Parathyroid adenoma (tissue), 2 donors: ENCODE measurements around the gene PLSCR4.

Source experiments
- H2AFZ ChIP-seq: fragments of 300-600 bp; sonication (generic); one replicate; pipeline ENCODE4 v1.7.0; 2017; ENCODE audit warnings: antibody characterized with exemption, mild to moderate bottlenecking
- H3K27ac ChIP-seq: fragments of 300-600 bp; sonication (generic); one replicate; pipeline ENCODE4 v1.7.0; 2017
- H3K27me3 ChIP-seq: fragments of 300-600 bp; sonication (generic); one replicate; pipeline ENCODE4 v1.7.0; 2017; ENCODE audit warnings: low read length; ENCODE audit not compliant: control insufficient read depth, insufficient read depth
- H3K36me3 ChIP-seq: fragments of 300-600 bp; sonication (generic); one replicate; pipeline ENCODE4 v1.7.0; 2017; ENCODE audit warnings: low read length; ENCODE audit not compliant: control insufficient read depth, insufficient read depth
- H3K4me1 ChIP-seq: fragments of 300-600 bp; sonication (generic); one replicate; pipeline ENCODE4 v1.7.0; 2017; ENCODE audit warnings: control low read depth
- H3K4me2 ChIP-seq: fragments of 300-600 bp; sonication (generic); one replicate; pipeline ENCODE4 v1.7.0; 2017; ENCODE audit warnings: low read length
- H3K4me3 ChIP-seq: fragments of 300-600 bp; sonication (generic); one replicate; pipeline ENCODE4 v1.7.0; 2017; ENCODE audit warnings: low read depth, low read length
- H3K79me2 ChIP-seq: fragments of 300-600 bp; sonication (generic); one replicate; pipeline ENCODE4 v1.7.0; 2017; ENCODE audit warnings: control low read depth
- H3K9ac ChIP-seq: fragments of 300-600 bp; sonication (generic); one replicate; pipeline ENCODE4 v1.7.0; 2017; ENCODE audit warnings: mild to moderate bottlenecking
- H3K9me3 ChIP-seq: fragments of 300-600 bp; sonication (generic); one replicate; pipeline ENCODE4 v1.7.0; 2017; ENCODE audit warnings: low read length; ENCODE audit not compliant: control insufficient read depth
- CTCF ChIP-seq: fragments of 300-600 bp; sonication (generic); IDR thresholded peaks from one replicate; pipeline ENCODE4 v1.7.0; 2017; ENCODE audit warnings: antibody characterized with exemption, mild to moderate bottlenecking
- donor health status: primary hyperparathyroidism.

PLSCR4 gene

DNA sequence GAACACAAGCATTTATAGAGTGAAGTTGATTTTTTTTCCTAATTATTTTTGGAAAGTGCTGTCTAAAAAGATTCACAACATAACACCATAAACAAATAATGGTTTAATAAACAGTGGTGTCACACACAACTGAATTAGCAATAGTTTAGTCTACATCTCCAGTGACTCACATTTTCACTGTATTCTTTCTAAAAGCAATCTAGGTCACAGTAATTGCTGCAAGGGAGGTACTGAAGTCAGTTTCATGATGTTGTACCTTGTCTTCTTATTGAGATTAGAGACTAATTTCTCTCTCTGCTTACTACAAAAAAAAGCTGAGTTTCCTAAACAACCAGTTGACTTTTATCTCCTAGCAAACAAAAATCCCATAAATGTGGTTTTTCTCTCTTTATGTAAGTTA, 29.6 kb downstream of the PLSCR4 start:
- no peak overlapping the region for H3K4me3 ChIP-seq
- no peaks in the 10 kb centered on the region for H3K9me3 ChIP-seq
- TF ChIP-seq CTCF = no peak
- H3K79me2 ChIP-seq = no peaks in the 10 kb centered on the region
- H3K4me1 ChIP-seq = no peaks in the 10 kb centered on the region
- no peaks in the 10 kb centered on the region for H3K36me3 ChIP-seq
- no peaks in the 10 kb centered on the region for H3K27me3 ChIP-seq
- H3K4me2 ChIP-seq = no peak overlapping the region
- no peak overlapping the region for H3K9ac ChIP-seq
- H2AFZ ChIP-seq = no peak overlapping the region
- H3K27ac ChIP-seq = no peak overlapping the region

DNA sequence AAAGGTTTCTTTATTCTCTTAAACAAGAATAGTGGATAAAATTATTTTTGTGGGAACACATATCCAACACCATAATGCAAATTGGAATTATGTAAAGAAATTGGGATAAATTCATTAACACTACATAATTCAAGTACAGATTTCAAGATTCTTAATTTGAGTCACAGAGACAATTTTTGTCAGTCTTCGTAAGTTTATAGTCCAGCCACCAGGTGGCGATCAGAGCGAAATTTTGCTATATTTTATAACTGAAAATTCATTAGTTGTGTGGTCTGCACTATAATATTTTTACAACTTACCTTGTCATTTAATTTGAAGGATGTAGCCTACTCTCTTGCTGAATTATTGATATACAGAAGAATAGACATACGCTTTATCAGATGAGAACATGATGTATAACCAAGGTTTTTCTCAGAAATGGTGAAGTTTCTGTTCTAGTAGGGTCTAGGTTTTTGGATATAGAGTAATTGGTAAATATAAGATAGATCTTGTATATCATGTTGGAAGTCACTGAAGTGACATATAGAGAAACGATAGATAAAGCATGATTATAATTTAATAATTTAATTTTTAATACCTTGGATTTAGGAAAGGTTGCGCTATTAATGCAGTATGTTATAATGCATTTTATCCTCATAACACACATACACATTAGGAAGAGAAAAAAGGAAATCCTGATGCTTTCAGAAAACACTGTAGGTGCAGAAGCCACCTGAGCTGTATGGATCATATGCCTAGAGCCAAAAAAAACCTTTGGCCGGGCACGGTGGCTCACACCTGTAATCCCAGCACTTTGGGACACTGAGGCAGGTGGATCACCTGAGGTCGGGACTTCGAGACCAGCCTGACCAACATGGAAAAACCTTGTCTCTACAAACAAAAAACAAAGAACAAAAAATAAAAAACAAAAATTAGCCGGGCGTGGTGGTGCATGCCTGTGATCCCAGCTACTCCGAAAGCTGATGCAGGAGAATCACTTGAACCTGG, 31.7 kb downstream of the PLSCR4 start:
- peak; percentile 74 for TF ChIP-seq CTCF
- H3K79me2 ChIP-seq = no peaks in the 10 kb centered on the region
- H3K9ac ChIP-seq = no peak overlapping the region
- H2AFZ ChIP-seq = no peak overlapping the region
- no peaks in the 10 kb centered on the region for H3K27me3 ChIP-seq
- H3K4me1 ChIP-seq = no peaks in the 10 kb centered on the region
- no peaks in the 10 kb centered on the region for H3K9me3 ChIP-seq
- no peak overlapping the region for H3K4me3 ChIP-seq
- H3K4me2 ChIP-seq = no peak overlapping the region
- no peaks in the 10 kb centered on the region for H3K36me3 ChIP-seq
- H3K27ac ChIP-seq = no peak overlapping the region

DNA sequence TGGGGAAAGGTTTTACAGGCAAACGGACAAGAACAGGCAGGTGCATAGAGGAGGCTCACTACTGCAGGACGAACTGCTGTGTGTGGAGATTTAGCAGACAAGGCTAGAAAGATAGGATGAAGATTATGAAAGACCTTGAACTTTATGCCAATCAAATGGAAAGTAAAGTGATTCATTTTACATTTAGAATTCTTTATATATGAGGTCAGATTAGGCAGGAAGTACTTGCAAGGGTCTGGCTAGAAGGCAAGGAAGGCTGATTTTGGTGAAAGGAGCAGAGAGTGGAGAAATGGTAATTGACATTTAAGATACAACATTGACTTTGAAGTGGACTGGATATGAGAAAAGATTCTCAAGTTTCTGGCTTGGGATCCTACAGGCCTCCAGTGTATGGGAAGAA, 33.6 kb downstream of the PLSCR4 start:
- H3K9ac ChIP-seq = no peak overlapping the region
- no peaks in the 10 kb centered on the region for H3K9me3 ChIP-seq
- H3K4me1 ChIP-seq = no peaks in the 10 kb centered on the region
- H3K36me3 ChIP-seq = no peaks in the 10 kb centered on the region
- no peak overlapping the region for H2AFZ ChIP-seq
- no peak overlapping the region for H3K4me3 ChIP-seq
- no peak for TF ChIP-seq CTCF
- H3K27ac ChIP-seq = no peak overlapping the region
- no peaks in the 10 kb centered on the region for H3K79me2 ChIP-seq
- no peak overlapping the region for H3K4me2 ChIP-seq
- no peaks in the 10 kb centered on the region for H3K27me3 ChIP-seq

GRCh38 chr3:146214493-146214892, 36.4 kb downstream of the PLSCR4 start:
- Histone ChIP-seq H3K9me3 (no peaks in the 10 kb centered on the region), H3K27me3 (no peaks in the 10 kb centered on the region), H3K9ac (no peak overlapping the region), H2AFZ (no peak overlapping the region), H3K36me3 (no peaks in the 10 kb centered on the region), H3K79me2 (no peaks in the 10 kb centered on the region), H3K4me2 (no peak overlapping the region), H3K4me3 (no peak overlapping the region), H3K27ac (no peak overlapping the region), H3K4me1 (no peaks in the 10 kb centered on the region)
- TF ChIP-seq CTCF = no peak

GRCh38 chr3:146209371-146209770, 41.5 kb downstream of the PLSCR4 start:
- no peak overlapping the region for H3K4me3 ChIP-seq
- H3K27me3 ChIP-seq = no peaks in the 10 kb centered on the region
- H2AFZ ChIP-seq = no peak overlapping the region
- no peaks in the 10 kb centered on the region for H3K4me1 ChIP-seq
- no peak for TF ChIP-seq CTCF
- no peak overlapping the region for H3K9ac ChIP-seq
- no peaks in the 10 kb centered on the region for H3K79me2 ChIP-seq
- H3K27ac ChIP-seq = no peak overlapping the region
- H3K36me3 ChIP-seq = no peaks in the 10 kb centered on the region
- no peaks in the 10 kb centered on the region for H3K9me3 ChIP-seq
- no peak overlapping the region for H3K4me2 ChIP-seq
